ENCODE data around the gene RYR3. TPM values are rescaled to one million over a fixed set of nuclear protein-coding genes. Genes with fewer than 3 reads are reported as not detected.

The RYR3 gene
- total RNA-seq, 6 experiments from 2014 or later = not detected

GRCh38 chr15:33395846-33396245 is 85.1 kb downstream of the RYR3 start:
- Mint-ChIP-seq H3K27me3 (ENCODE audit: insufficient read depth) (peaks cover 12% of the 10 kb centered on the region), H3K4me3 (no peak overlapping the region), H3K4me1 (ENCODE audit: low read depth) (no peaks in the 10 kb centered on the region), H3K9me3 (no peaks in the 10 kb centered on the region), H3K27ac (no peak overlapping the region), H3K36me3 (ENCODE audit: low read depth) (no peaks in the 10 kb centered on the region)
- TF ChIP-seq CTCF (IDR thresholded peaks at IDR 0.05) = no peak
- DNase-seq = no peak

GRCh38 chr15:33396475-33396874 is 85.7 kb downstream of the RYR3 start:
- Mint-ChIP-seq H3K27me3 (ENCODE audit: insufficient read depth) (peaks cover 10% of the 10 kb centered on the region), H3K36me3 (ENCODE audit: low read depth) (no peaks in the 10 kb centered on the region), H3K4me1 (ENCODE audit: low read depth) (no peaks in the 10 kb centered on the region), H3K9me3 (no peaks in the 10 kb centered on the region), H3K4me3 (no peak overlapping the region), H3K27ac (no peak overlapping the region)
- TF ChIP-seq CTCF (IDR thresholded peaks at IDR 0.05) = no peak
- DNase-seq = no peak

- Mint-ChIP-seq H3K9me3 (no peaks in the 10 kb centered on the region), H3K27me3 (ENCODE audit: insufficient read depth) (peaks cover 10% of the 10 kb centered on the region), H3K36me3 (ENCODE audit: low read depth) (no peaks in the 10 kb centered on the region), H3K4me1 (ENCODE audit: low read depth) (no peaks in the 10 kb centered on the region), H3K4me3 (no peak overlapping the region), H3K27ac (no peak overlapping the region)
- no peak for TF ChIP-seq CTCF (IDR thresholded peaks at IDR 0.05)
- no peak for DNase-seq
Observed at GRCh38 chr15:33398555-33398954, 87.8 kb downstream of the RYR3 start.

- no peak overlapping the region for H3K27ac Mint-ChIP-seq
- H3K4me3 Mint-ChIP-seq = no peak overlapping the region
- peaks cover 10% of the 10 kb centered on the region for H3K27me3 Mint-ChIP-seq (ENCODE audit: insufficient read depth)
- H3K36me3 Mint-ChIP-seq (ENCODE audit: low read depth) = no peaks in the 10 kb centered on the region
- no peaks in the 10 kb centered on the region for H3K4me1 Mint-ChIP-seq (ENCODE audit: low read depth)
- no peaks in the 10 kb centered on the region for H3K9me3 Mint-ChIP-seq
- DNase-seq = no peak
- TF ChIP-seq CTCF (IDR thresholded peaks at IDR 0.05) = no peak
Observed at GRCh38 chr15:33400941-33401340, 90.2 kb downstream of the RYR3 start.

GRCh38 chr15:33402600-33402999 is 91.8 kb downstream of the RYR3 start:
- H3K27me3 Mint-ChIP-seq (ENCODE audit: insufficient read depth) = peaks cover 4% of the 10 kb centered on the region; the same call in 1 of the 2 replicates
- no peak for DNase-seq
- H3K27ac Mint-ChIP-seq = no peak overlapping the region
- no peaks in the 10 kb centered on the region for H3K9me3 Mint-ChIP-seq
- no peaks in the 10 kb centered on the region for H3K36me3 Mint-ChIP-seq (ENCODE audit: low read depth)
- TF ChIP-seq CTCF (IDR thresholded peaks at IDR 0.05) = no peak
- H3K4me1 Mint-ChIP-seq (ENCODE audit: low read depth) = no peaks in the 10 kb centered on the region
- H3K4me3 Mint-ChIP-seq = no peak overlapping the region

GRCh38 chr15:33405096-33405495 is 94.3 kb downstream of the RYR3 start:
- no peak overlapping the region for H3K4me3 Mint-ChIP-seq
- no peak for DNase-seq
- TF ChIP-seq CTCF (IDR thresholded peaks at IDR 0.05) = no peak
- H3K9me3 Mint-ChIP-seq = no peaks in the 10 kb centered on the region
- no peaks in the 10 kb centered on the region for H3K36me3 Mint-ChIP-seq (ENCODE audit: low read depth)
- peaks cover 2% of the 10 kb centered on the region for H3K27me3 Mint-ChIP-seq (ENCODE audit: insufficient read depth)
- no peaks in the 10 kb centered on the region for H3K4me1 Mint-ChIP-seq (ENCODE audit: low read depth)
- H3K27ac Mint-ChIP-seq = no peak overlapping the region
